Prostate gland (tissue), 2 donors: ENCODE data around the gene SPACDR.

Source experiments
- CTCF ChIP-seq, 4 experiments: fragments of 200-600 bp in 2 of 4; fragments of 450-650 bp in 2 of 4; sonication (generic) in 2 of 4; IDR thresholded peaks; 1 replicate in 3 of 4; 2 replicates in 1 of 4; pipeline ENCODE4 v1.5.1; 2016 to 2019; ENCODE audit warnings: antibody characterized with exemption in 4 of 4, mild to moderate bottlenecking in 2 of 4, moderate library complexity in 2 of 4
- POLR2A ChIP-seq: fragments of 450-650 bp; IDR thresholded peaks from one replicate; pipeline ENCODE4 v1.6.1; 2016; ENCODE audit warnings: antibody characterized with exemption, mild to moderate bottlenecking

DNA sequence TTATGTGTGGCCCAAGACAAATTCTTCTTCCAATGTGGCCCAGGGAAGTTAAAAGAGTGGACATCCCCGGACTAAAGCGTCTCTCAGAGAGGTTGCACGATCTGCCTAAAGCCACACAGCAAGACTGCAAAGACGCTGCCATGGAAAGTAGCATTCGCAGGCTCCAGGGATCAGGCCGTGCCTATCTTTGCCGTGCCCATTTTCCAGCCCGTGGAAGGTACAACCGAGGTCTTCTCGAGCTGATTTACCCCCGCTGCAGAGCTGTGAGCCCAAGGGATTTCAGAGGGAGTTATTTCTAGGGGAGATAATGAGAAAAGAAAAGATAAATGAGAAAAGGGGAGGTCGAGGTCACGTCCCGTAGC, 18.6 kb upstream of the SPACDR start:
- no peak for TF ChIP-seq POLR2A
- TF ChIP-seq CTCF (IDR thresholded peaks at IDR 0.05) = no peak
